IMR-90 (cell line): ENCODE data around the gene ZNF169. TPM values are rescaled to one million over a fixed set of nuclear protein-coding genes. Genes with fewer than 3 reads are reported as not detected.
"Not testable (repeated sequence)": the region's sequence is repeated elsewhere in the genome, so short reads cannot be mapped to it uniquely, and the experiment has no call there.

Experiments used
- ATAC-seq: fragments of 200-7000 bp; cut with Tn5 transposase; 2 replicates; pipeline ENCODE4 v1.9.1; 2020; ENCODE audit warnings: low read depth, mild to moderate bottlenecking, moderate library complexity
- BruUV-seq: library from RNA; stranded (reverse); fragments of 400-500 nt; replicated peaks from 2 replicates; lab custom pipeline; 2021; lab: Mats Ljungman, UMichigan
- CTCF ChIA-PET: fragments of 300-600 bp; formaldehyde crosslinking; extraction: SDS; loops from one replicate; lab custom pipeline; 2021; ENCODE audit warnings: antibody characterized with exemption; lab: Yijun Ruan, JAX
- POLR2A ChIA-PET: fragments of 300-600 bp; sonication (Branson Sonifier 250); formaldehyde crosslinking; loops from one replicate; lab custom pipeline; 2022; ENCODE audit warnings: antibody characterized with exemption; ENCODE audit not compliant: unreplicated experiment; lab: Charles Lee
- DNase-seq: peaks from one replicate; pipeline ENCODE4 v3.0.0; 2013
- H2AFZ ChIP-seq: replicated peaks from 2 replicates; pipeline ENCODE3; 2013; ENCODE audit warnings: low read length, mild to moderate bottlenecking; ENCODE audit not compliant: poor library complexity
- H2AK5ac ChIP-seq: 2 replicates; pipeline ENCODE4 v1.6.1; 2013; ENCODE audit warnings: low read depth, low read length, inconsistent platforms
- H2AK9ac ChIP-seq: replicated peaks from 2 replicates; pipeline ENCODE3; 2013; ENCODE audit warnings: mild to moderate bottlenecking, low read depth, low read length, moderate library complexity; ENCODE audit not compliant: poor library complexity
- H2BK120ac ChIP-seq: 2 replicates; pipeline ENCODE4 v1.6.1; 2013; ENCODE audit warnings: low read depth, low read length, inconsistent platforms
- H2BK15ac ChIP-seq: 3 replicates; pipeline ENCODE4 v1.6.1; 2013; ENCODE audit warnings: low read depth, low read length, inconsistent platforms
- H2BK20ac ChIP-seq: 2 replicates; pipeline ENCODE4 v1.6.1; 2013; ENCODE audit warnings: low read depth, mild to moderate bottlenecking, inconsistent platforms, low read length, moderate library complexity
- H2BK5ac ChIP-seq: 2 replicates; pipeline ENCODE4 v1.6.1; 2013; ENCODE audit warnings: mild to moderate bottlenecking, low read depth, low read length, inconsistent platforms; ENCODE audit not compliant: poor library complexity, severe bottlenecking
- H3K14ac ChIP-seq: replicated peaks from 2 replicates; pipeline ENCODE4 v1.6.1; 2013; ENCODE audit warnings: low read depth, low read length, inconsistent platforms
- H3K18ac ChIP-seq: 2 replicates; pipeline ENCODE4 v1.6.1; 2013; ENCODE audit warnings: low read depth, low read length, control low read depth
- H3K23ac ChIP-seq: 2 replicates; pipeline ENCODE4 v1.6.1; 2013; ENCODE audit warnings: low read depth, low read length, inconsistent platforms
- H3K27ac ChIP-seq: 2 replicates; pipeline ENCODE4 v1.5.1; 2013; ENCODE audit warnings: mild to moderate bottlenecking, control low read depth, low read length; ENCODE audit not compliant: insufficient read depth
- H3K27me3 ChIP-seq: 2 replicates; pipeline ENCODE4 v1.6.1; 2013; ENCODE audit warnings: low read length; ENCODE audit not compliant: control insufficient read depth, insufficient read depth
- H3K36me3 ChIP-seq: 2 replicates; pipeline ENCODE4 v1.6.1; 2013; ENCODE audit warnings: low read length, mixed read lengths; ENCODE audit not compliant: control insufficient read depth, insufficient read depth
- H3K4ac ChIP-seq: 2 replicates; pipeline ENCODE4 v1.6.1; 2013; ENCODE audit warnings: low read depth, low read length, inconsistent platforms
- H3K4me1 ChIP-seq: 2 replicates; pipeline ENCODE4 v1.6.1; 2013; ENCODE audit warnings: low read length, mixed read lengths; ENCODE audit not compliant: control insufficient read depth, insufficient read depth
- H3K4me2 ChIP-seq: 2 replicates; pipeline ENCODE4 v1.6.1; 2013; ENCODE audit warnings: low read depth, mild to moderate bottlenecking, control low read depth, low read length, moderate library complexity
- H3K4me3 ChIP-seq: 2 replicates; pipeline ENCODE4 v1.5.1; 2013; ENCODE audit warnings: low read depth, mild to moderate bottlenecking, control low read depth, low read length, moderate library complexity; ENCODE audit not compliant: insufficient read depth
- H3K56ac ChIP-seq: 2 replicates; pipeline ENCODE4 v1.6.1; 2013; ENCODE audit warnings: low read length, inconsistent platforms; ENCODE audit not compliant: insufficient read depth; ENCODE audit errors: extremely low read depth
- H3K79me1 ChIP-seq, 2 experiments: 2 replicates each; pipeline ENCODE4 v1.6.1; 2013; ENCODE audit warnings: low read length in 2 of 2, inconsistent platforms in 1 of 2, low read depth in 1 of 2
- H3K9ac ChIP-seq: 2 replicates; pipeline ENCODE4 v1.6.1; 2013; ENCODE audit warnings: low read depth, low read length, control low read depth
- H3K9me1 ChIP-seq: 2 replicates; pipeline ENCODE4 v1.6.1; 2013; ENCODE audit warnings: low read length, inconsistent platforms; ENCODE audit not compliant: insufficient read depth
- H3K9me3 ChIP-seq: 2 replicates; pipeline ENCODE4 v1.6.1; 2013; ENCODE audit warnings: low read length; ENCODE audit not compliant: control insufficient read depth, insufficient read depth
- H4K20me1 ChIP-seq: 2 replicates; pipeline ENCODE4 v1.6.1; 2013; ENCODE audit warnings: low read length, inconsistent platforms; ENCODE audit not compliant: insufficient read depth
- H4K5ac ChIP-seq: 2 replicates; pipeline ENCODE4 v1.6.1; 2013; ENCODE audit warnings: mild to moderate bottlenecking, low read depth, low read length, control low read depth
- H4K8ac ChIP-seq, 2 experiments: 2 replicates each; pipeline ENCODE4 v1.6.1; 2013; ENCODE audit warnings: low read depth in 2 of 2, low read length in 2 of 2, control low read depth in 1 of 2, inconsistent platforms in 1 of 2
- H4K91ac ChIP-seq: 2 replicates; pipeline ENCODE4 v1.6.1; 2013; ENCODE audit warnings: low read depth, low read length, inconsistent platforms; ENCODE audit not compliant: insufficient read depth
- CEBPB ChIP-seq: IDR thresholded peaks from 2 replicates; pipeline ENCODE4 v1.6.1; 2012; ENCODE audit warnings: low read depth, low read length, improper control_type of control experiment
- WGBS, 2 experiments: methylation state at CpG; one replicate each; pipeline versions ENCODE4 v1.1.5 to v1.1.7; 2013; ENCODE audit warnings: missing lambda C conversion rate in 2 of 2; ENCODE audit not compliant: insufficient read length in 1 of 2; ENCODE audit errors: extremely low coverage in 2 of 2; 5-methylcytosine and 5-hydroxymethylcytosine counted together
- dilution Hi-C: fragments of 300-500 bp; cut with HindIII; formaldehyde crosslinking; loops from one replicate; pipeline ENCODE4 v1.14.3; 2018; ENCODE audit warnings: low sequenced_read_pairs; ENCODE audit not compliant: unreplicated experiment
- in situ Hi-C: fragments of 300-500 bp; cut with MboI; formaldehyde crosslinking; loops from 3 replicates; pipeline ENCODE4 v1.14.3; 2019; ENCODE audit warnings: low sequenced_read_pairs, inconsistent platforms, mixed read lengths
- intact Hi-C: fragments of 100-400 bp; cut with micrococcal nuclease; formaldehyde crosslinking; loops from 2 replicates; pipeline ENCODE4 v1.10.0; 2022
- polyA plus RNA-seq, 3 experiments: library from polyadenylated mRNA; depleted of rRNA; stranded (reverse); fragments of >200 nt; gene quantifications; 2 replicates each; pipeline ENCODE4 v1.2.3, GENCODE V29; 2012; ENCODE audit warnings: low replicate concordance in 1 of 3
- total RNA-seq: library from RNA; depleted of rRNA; stranded (reverse); fragments of >200 nt; gene quantifications from 2 replicates; pipeline ENCODE4 v1.2.3, GENCODE V29; 2012

ZNF169 gene
- total and polyA plus RNA-seq, 2 of the 4 experiments (the other 2 are of a cell fraction), result 2.7 to 3.2 TPM

DNA sequence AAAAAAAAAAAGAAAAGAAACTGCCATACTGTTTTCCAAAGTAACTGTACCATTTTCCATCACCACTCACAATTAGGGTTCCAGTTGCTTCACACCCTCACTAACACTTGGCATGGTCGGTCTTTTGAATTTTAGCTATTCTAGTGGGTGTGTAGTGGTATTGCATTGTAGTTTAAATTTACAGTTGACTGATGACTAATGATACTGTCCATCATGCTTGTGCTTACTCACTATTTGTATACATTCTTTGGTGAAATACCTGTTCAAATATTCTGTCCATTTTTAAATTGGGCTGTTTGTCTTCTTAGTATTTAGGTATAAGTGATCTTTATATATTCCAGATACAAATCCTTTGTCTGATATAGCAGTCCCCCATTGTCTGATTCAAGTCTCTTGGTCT is 36.2 kb upstream of the ZNF169 start:
- in situ Hi-C loops, result no loop called here
- Histone ChIP-seq H4K8ac (no peak overlapping the region), H3K18ac (no peak overlapping the region), H2AFZ (no peak overlapping the region), H3K27me3 (no peaks in the 10 kb centered on the region), H2BK20ac (no peak overlapping the region), H2AK9ac (no peak overlapping the region), H3K9me3 (peaks cover 2% of the 10 kb centered on the region; the same call in 1 of the 2 replicates), H2BK5ac (no peak overlapping the region), H3K23ac (no peak overlapping the region), H4K5ac (no peak overlapping the region), H3K27ac (no peak overlapping the region), H4K20me1 (no peaks in the 10 kb centered on the region), H3K56ac (no peak overlapping the region), H3K9me1 (no peaks in the 10 kb centered on the region), H2AK5ac (no peak overlapping the region), H4K91ac (no peak overlapping the region), H3K79me1 (no peaks in the 10 kb centered on the region), H3K4me2 (no peak overlapping the region), H3K9ac (no peak overlapping the region), H3K4me3 (no peak overlapping the region), H2BK15ac (no peak overlapping the region), H3K36me3 (no peaks in the 10 kb centered on the region), H3K4me1 (no peaks in the 10 kb centered on the region), H3K14ac (no peak overlapping the region), H2BK120ac (no peak overlapping the region), H3K4ac (no peak overlapping the region)
- ChIA-PET POLR2A (no interaction called here), CTCF (no interaction called here)
- no peak for DNase-seq
- no peak for ATAC-seq
- intact Hi-C loops, result no loop called here
- BruUV-seq, result no TSS peak
- no CpG with 5 or more reads among the region's 1 CpG for WGBS, 2 experiments
- dilution Hi-C loops, result no loop called here
- no peak for TF ChIP-seq CEBPB

DNA sequence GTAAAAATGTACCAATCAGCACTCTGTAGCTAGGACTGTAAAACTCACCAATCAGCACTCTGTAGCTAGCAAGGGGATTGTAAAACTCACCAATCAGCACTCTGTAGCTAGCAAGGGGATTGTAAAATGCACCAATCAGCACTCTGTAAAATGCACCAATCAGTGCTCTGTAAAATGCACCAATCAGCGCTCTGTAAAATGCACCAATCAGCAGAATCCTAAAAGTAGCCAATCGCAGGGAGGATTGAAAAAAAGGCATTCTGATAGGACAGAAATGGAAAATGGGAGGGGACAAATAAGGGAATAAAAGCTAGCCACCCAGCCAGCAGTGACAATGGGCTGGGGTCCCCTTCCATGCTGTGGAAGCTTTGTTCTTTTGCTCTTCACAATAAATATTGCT is 33.7 kb upstream of the ZNF169 start:
- dilution Hi-C loops, H2AK5ac ChIP-seq, H3K4ac ChIP-seq, H3K56ac ChIP-seq, H2BK20ac ChIP-seq, H4K5ac ChIP-seq, ATAC-seq, intact Hi-C loops, H4K8ac ChIP-seq, H2AFZ ChIP-seq, H3K27me3 ChIP-seq, H3K79me1 ChIP-seq, H3K4me2 ChIP-seq, H3K14ac ChIP-seq, BruUV-seq, H3K9me1 ChIP-seq, H3K36me3 ChIP-seq, H2AK9ac ChIP-seq, H3K27ac ChIP-seq, H4K20me1 ChIP-seq, H2BK15ac ChIP-seq, H3K18ac ChIP-seq, CTCF ChIA-PET, H3K4me1 ChIP-seq, H3K4me3 ChIP-seq, H3K23ac ChIP-seq, H4K91ac ChIP-seq, DNase-seq, H2BK120ac ChIP-seq, H3K9me3 ChIP-seq, H2BK5ac ChIP-seq, H3K9ac ChIP-seq: not testable (repeated sequence)
- WGBS, 2 experiments, result no CpG with 5 or more reads among the region's 2 CpGs
- in situ Hi-C loops, result loop anchor here (25.0 kb wide), 2 partner anchors 363 to 488 kb away; no protein-coding TSS in a partner anchor
- POLR2A ChIA-PET, result interaction anchor here (0.6 kb wide), 1 partner anchor 888 kb away, joined by 5 read pairs; no protein-coding TSS in a partner anchor
